ENCODE results near the gene MNT. TPM values are rescaled to one million over a fixed set of nuclear protein-coding genes. Genes with fewer than 3 reads are reported as not detected.

Gene MNT
- polyA plus RNA-seq, 1 donor from 2014 or later: 6.1 TPM

- Histone ChIP-seq H3F3A (ENCODE audit: insufficient read depth, low read length, poor library complexity, severe bottlenecking) (no peaks in the 10 kb centered on the region), H3K79me2 (replicated peaks; ENCODE audit: insufficient read depth, low read length) (no peaks in the 10 kb centered on the region), H3K4me2 (ENCODE audit: low read length) (no peak overlapping the region), H3K9me2 (ENCODE audit: insufficient read depth, low read length) (no peaks in the 10 kb centered on the region), H3K4me3 (ENCODE audit: low read length) (no peak overlapping the region), H3K27ac (ENCODE audit: low read length) (no peak overlapping the region), H3K9ac (ENCODE audit: low read length) (no peak overlapping the region), H3K36me3 (ENCODE audit: insufficient read depth, low read length) (no peaks in the 10 kb centered on the region), H3K27me3 (ENCODE audit: insufficient read depth, low read depth, low read length) (no peaks in the 10 kb centered on the region), H3K9me3 (ENCODE audit: low read length) (no peaks in the 10 kb centered on the region), H2AFZ (ENCODE audit: low read depth, low read length) (no peak overlapping the region), H4K20me1 (ENCODE audit: insufficient read depth) (no peaks in the 10 kb centered on the region)
- TF ChIP-seq CTCF (IDR thresholded peaks at IDR 0.05; ENCODE audit: poor library complexity, severe bottlenecking) (no peak), EP300 (conservative IDR thresholded peaks at IDR 0.05; ENCODE audit: poor library complexity, severe bottlenecking) (no peak), POLR2AphosphoS5 (IDR thresholded peaks at IDR 0.05) (no peak), REST (IDR thresholded peaks at IDR 0.05; ENCODE audit: borderline replicate concordance) (no peak), RAD21 (conservative IDR thresholded peaks at IDR 0.05) (no peak)
Measured at GRCh38 chr17:2363851-2364762, 36.8 kb downstream of the MNT start.

- Histone ChIP-seq H3K4me2 (ENCODE audit: low read length) (no peak overlapping the region), H3K27ac (ENCODE audit: low read length) (no peak overlapping the region), H3K9me3 (ENCODE audit: low read length) (no peaks in the 10 kb centered on the region), H3K36me3 (ENCODE audit: insufficient read depth, low read length) (no peaks in the 10 kb centered on the region), H3K9me2 (ENCODE audit: insufficient read depth, low read length) (no peaks in the 10 kb centered on the region), H3K27me3 (ENCODE audit: insufficient read depth, low read depth, low read length) (no peaks in the 10 kb centered on the region), H3K79me2 (replicated peaks; ENCODE audit: insufficient read depth, low read length) (no peaks in the 10 kb centered on the region), H3K9ac (ENCODE audit: low read length) (no peak overlapping the region), H2AFZ (ENCODE audit: low read depth, low read length) (no peak overlapping the region), H3K4me3 (ENCODE audit: low read length) (no peak overlapping the region), H4K20me1 (ENCODE audit: insufficient read depth) (no peaks in the 10 kb centered on the region), H3F3A (ENCODE audit: insufficient read depth, low read length, poor library complexity, severe bottlenecking) (no peaks in the 10 kb centered on the region)
- no peak for TF ChIP-seq POLR2AphosphoS5 (IDR thresholded peaks at IDR 0.05)
- no peak for TF ChIP-seq RAD21 (conservative IDR thresholded peaks at IDR 0.05)
- no peak for TF ChIP-seq EP300 (conservative IDR thresholded peaks at IDR 0.05; ENCODE audit: poor library complexity, severe bottlenecking)
- no peak for TF ChIP-seq EZH2 (IDR thresholded peaks at IDR 0.05; ENCODE audit: borderline replicate concordance, insufficient read depth, low read length, poor library complexity, severe bottlenecking)
- TF ChIP-seq MXI1 (conservative IDR thresholded peaks at IDR 0.05; ENCODE audit: poor library complexity, severe bottlenecking): no peak
- no peak for TF ChIP-seq REST (IDR thresholded peaks at IDR 0.05; ENCODE audit: borderline replicate concordance)
- no peak for TF ChIP-seq SMC3 (conservative IDR thresholded peaks at IDR 0.05; ENCODE audit: poor library complexity)
Measured at GRCh38 chr17:2363318-2363717, 37.5 kb downstream of the MNT start.

All from neural cell (in vitro differentiated cells).